ENCODE data around the gene UGT1A3.

GRCh38 chr2:233714121-233714520, 14.7 kb upstream of the UGT1A3 start:
- TF ChIP-seq EZH2phosphoT487 (IDR thresholded peaks at IDR 0.05; ENCODE audit: borderline replicate concordance) (no peak), CTCF (conservative IDR thresholded peaks at IDR 0.05; ENCODE audit: low read length) (no peak)
